Endothelial cell of umbilical vein (primary cell): ENCODE measurements around the gene TGIF1. TPM values are rescaled to one million over a fixed set of nuclear protein-coding genes. Genes with fewer than 3 reads are reported as not detected.

ENCODE experiments used
- BruUV-seq: library from RNA; stranded (reverse); fragments of 400-500 nt; replicated peaks from 2 replicates; lab custom pipeline; 2021; lab: Mats Ljungman, UMichigan
- CTCF ChIA-PET: fragments of 300-600, 350-600 bp; sonication (Branson Sonifier 250); formaldehyde crosslinking; loops from one replicate; lab custom pipeline; 2021; ENCODE audit warnings: antibody characterized with exemption, inconsistent platforms; lab: Charles Lee
- POLR2A ChIA-PET: fragments of 300-600, 350-600 bp; sonication (Branson Sonifier 250); formaldehyde crosslinking; loops from one replicate; lab custom pipeline; 2021; ENCODE audit warnings: antibody characterized with exemption, inconsistent platforms; lab: Charles Lee
- DNase-seq: peaks from one replicate; pipeline ENCODE4 v3.0.0-alpha.2; 2011; ENCODE audit warnings: low read depth, low spot score
- FAIRE-seq: peaks from 2 replicates; lab custom pipeline; 2011; peaks lifted over from hg19 to GRCh38; lab: Jason Lieb, UNC
- H2AFZ ChIP-seq: 2 replicates; pipeline ENCODE4 v1.6.0; 2012; ENCODE audit warnings: low read depth, low read length, control low read depth, inconsistent platforms
- H3K27ac ChIP-seq: 2 replicates; pipeline ENCODE4 v1.5.1; 2011; ENCODE audit warnings: low read depth, mild to moderate bottlenecking, control low read depth, low read length, moderate library complexity; ENCODE audit not compliant: insufficient read depth
- H3K27me3 ChIP-seq, 2 experiments: 2 replicates each; pipeline versions ENCODE4 v1.6.0 to v1.6.1; 2011; ENCODE audit warnings: low read length in 2 of 2, mixed read lengths in 1 of 2; ENCODE audit not compliant: control insufficient read depth in 2 of 2, insufficient read depth in 2 of 2
- H3K36me3 ChIP-seq, 2 experiments: 2 replicates in 1 of 2; 3 replicates in 1 of 2; pipeline ENCODE4 v1.5.1; 2011; ENCODE audit warnings: low read length in 2 of 2, mild to moderate bottlenecking in 1 of 2, moderate library complexity in 1 of 2; ENCODE audit not compliant: control insufficient read depth in 2 of 2, insufficient read depth in 2 of 2; ENCODE audit errors: extremely low read depth in 1 of 2
- H3K4me1 ChIP-seq: 3 replicates; pipeline ENCODE4 v1.5.1; 2011; ENCODE audit warnings: mild to moderate bottlenecking, low read length; ENCODE audit not compliant: control insufficient read depth, insufficient read depth; ENCODE audit errors: extremely low read depth
- H3K4me2 ChIP-seq: 2 replicates; pipeline ENCODE4 v1.6.1; 2011; ENCODE audit warnings: low read length, control low read depth, mixed read lengths; ENCODE audit not compliant: insufficient read depth
- H3K4me3 ChIP-seq, 3 experiments: fragments of 200-600 bp in 1 of 3; sonication (generic), shearing (Covaris generic) in 1 of 3; replicated peaks in 1 of 3; 2 replicates each; pipeline ENCODE4 v1.5.1; 2011 to 2016; ENCODE audit warnings: control low read depth in 3 of 3, low read length in 3 of 3, mild to moderate bottlenecking in 2 of 3, inconsistent platforms in 1 of 3, low read depth in 1 of 3, moderate library complexity in 1 of 3; ENCODE audit not compliant: insufficient read depth in 1 of 3
- H3K79me2 ChIP-seq: 2 replicates; pipeline ENCODE4 v1.6.0; 2012; ENCODE audit warnings: low read length, inconsistent platforms; ENCODE audit not compliant: control insufficient read depth, insufficient read depth
- H3K9ac ChIP-seq: replicated peaks from 2 replicates; pipeline ENCODE3; 2011; ENCODE audit warnings: low read length, control low read depth; ENCODE audit not compliant: insufficient read depth; ENCODE audit errors: extremely low read depth
- H3K9me1 ChIP-seq: replicated peaks from 3 replicates; pipeline ENCODE4 v1.6.0; 2011; ENCODE audit warnings: mild to moderate bottlenecking, low read length; ENCODE audit not compliant: control insufficient read depth, insufficient read depth; ENCODE audit errors: extremely low read depth
- H3K9me3 ChIP-seq: replicated peaks from 2 replicates; pipeline ENCODE4 v1.5.1; 2012; ENCODE audit warnings: low read length, inconsistent platforms; ENCODE audit not compliant: control insufficient read depth, insufficient read depth
- H4K20me1 ChIP-seq: replicated peaks from 2 replicates; pipeline ENCODE3; 2011; ENCODE audit warnings: mild to moderate bottlenecking, low read length; ENCODE audit not compliant: control insufficient read depth, insufficient read depth; ENCODE audit errors: extremely low read depth
- EZH2 ChIP-seq: IDR thresholded peaks from 2 replicates; pipeline ENCODE4 v1.6.1; 2012; ENCODE audit warnings: borderline replicate concordance, low read depth, mild to moderate bottlenecking, moderate library complexity, low read length, inconsistent platforms; ENCODE audit not compliant: severe bottlenecking
- JUN ChIP-seq: IDR thresholded peaks from 2 replicates; pipeline ENCODE4 v1.6.1; 2011; ENCODE audit warnings: borderline replicate concordance, low read depth; ENCODE audit not compliant: insufficient read length, insufficient read depth
- MYC ChIP-seq: IDR thresholded peaks from one replicate; pipeline ENCODE4 v1.6.1; 2011; ENCODE audit warnings: mild to moderate bottlenecking, low read depth, low read length
- POLR2AphosphoS5 ChIP-seq: IDR thresholded peaks from 2 replicates; pipeline ENCODE4 v1.6.1; 2012; ENCODE audit warnings: low read depth, mild to moderate bottlenecking, control low read depth, low read length, moderate library complexity; ENCODE audit not compliant: insufficient read depth
- dilution Hi-C: fragments of 300-500 bp; cut with MboI; formaldehyde crosslinking; loops from one replicate; pipeline ENCODE4 v1.15.0; 2019; ENCODE audit warnings: low sequenced_read_pairs; ENCODE audit not compliant: extremely low pct_ligation_motif_present
- intact Hi-C: fragments of 100-400 bp; cut with micrococcal nuclease; formaldehyde crosslinking; loops from one replicate; pipeline ENCODE4 v1.10.0; 2022
- polyA plus RNA-seq, 4 experiments: library from polyadenylated mRNA; depleted of rRNA in 3 of 4; stranded (reverse) in 3 of 4; unstranded in 1 of 4; fragments of >200 nt; gene quantifications; 2 replicates each; pipeline versions ENCODE4 v1.2.1 to v1.2.3, GENCODE V29; 2011 to 2012; ENCODE audit warnings: missing spikeins in 1 of 4
- total RNA-seq: library from RNA; stranded (reverse); gene quantifications from 2 replicates; pipeline ENCODE4 v1.2.3, GENCODE V29; 2021
- TF ChIP-seq, protein P1 (sequence below): IDR thresholded peaks from 2 replicates; pipeline ENCODE4 v1.6.1; 2011; ENCODE audit not compliant: insufficient read depth, insufficient read length
- TF ChIP-seq, protein P2 (sequence below), 2 donors: IDR thresholded peaks; 1 replicate in 1 of 2; 2 replicates in 1 of 2; pipeline ENCODE4 v1.5.1; 2011; ENCODE audit warnings: low read length in 2 of 2, mild to moderate bottlenecking in 2 of 2, moderate library complexity in 2 of 2, control low read depth in 1 of 2, inconsistent platforms in 1 of 2, low read depth in 1 of 2; ENCODE audit not compliant: insufficient read depth in 1 of 2; ENCODE audit errors: extremely low read depth in 1 of 2

TGIF1 gene
- total and polyA plus RNA-seq, 2 donors (not counting 3 experiments of a cell fraction or from before 2014, with no cell fraction given) = 75.6 to 96.6 TPM

DNA sequence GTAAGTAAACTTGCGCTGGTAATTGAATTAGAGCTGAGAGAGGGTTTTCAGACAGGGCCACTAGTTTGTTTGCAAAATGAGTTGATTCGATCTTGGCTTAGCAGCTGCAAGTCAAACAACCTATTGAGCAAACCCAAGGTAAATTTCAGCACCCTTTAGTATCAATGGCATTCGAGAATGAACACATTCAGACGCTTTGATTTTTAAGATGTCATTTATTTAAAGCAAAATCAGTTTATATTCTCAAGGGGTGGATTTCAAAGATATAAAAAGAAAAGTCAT lies 44.2 kb downstream of the TGIF1 start:
- TF ChIP-seq, protein P1, sequence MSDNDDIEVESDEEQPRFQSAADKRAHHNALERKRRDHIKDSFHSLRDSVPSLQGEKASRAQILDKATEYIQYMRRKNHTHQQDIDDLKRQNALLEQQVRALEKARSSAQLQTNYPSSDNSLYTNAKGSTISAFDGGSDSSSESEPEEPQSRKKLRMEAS = no peak
- TF ChIP-seq EZH2 (no peak), POLR2AphosphoS5 (no peak), JUN (no peak), MYC (no peak)
- TF ChIP-seq, protein P2, sequence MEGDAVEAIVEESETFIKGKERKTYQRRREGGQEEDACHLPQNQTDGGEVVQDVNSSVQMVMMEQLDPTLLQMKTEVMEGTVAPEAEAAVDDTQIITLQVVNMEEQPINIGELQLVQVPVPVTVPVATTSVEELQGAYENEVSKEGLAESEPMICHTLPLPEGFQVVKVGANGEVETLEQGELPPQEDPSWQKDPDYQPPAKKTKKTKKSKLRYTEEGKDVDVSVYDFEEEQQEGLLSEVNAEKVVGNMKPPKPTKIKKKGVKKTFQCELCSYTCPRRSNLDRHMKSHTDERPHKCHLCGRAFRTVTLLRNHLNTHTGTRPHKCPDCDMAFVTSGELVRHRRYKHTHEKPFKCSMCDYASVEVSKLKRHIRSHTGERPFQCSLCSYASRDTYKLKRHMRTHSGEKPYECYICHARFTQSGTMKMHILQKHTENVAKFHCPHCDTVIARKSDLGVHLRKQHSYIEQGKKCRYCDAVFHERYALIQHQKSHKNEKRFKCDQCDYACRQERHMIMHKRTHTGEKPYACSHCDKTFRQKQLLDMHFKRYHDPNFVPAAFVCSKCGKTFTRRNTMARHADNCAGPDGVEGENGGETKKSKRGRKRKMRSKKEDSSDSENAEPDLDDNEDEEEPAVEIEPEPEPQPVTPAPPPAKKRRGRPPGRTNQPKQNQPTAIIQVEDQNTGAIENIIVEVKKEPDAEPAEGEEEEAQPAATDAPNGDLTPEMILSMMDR (IDR thresholded peaks at IDR 0.05; ENCODE audit: extremely low read depth in 1 of 2, insufficient read depth in 1 of 2, low read depth in 1 of 2, low read length in 2 of 2) = no peak
- dilution Hi-C loops = no loop called here
- no peaks in the 10 kb centered on the region for H3K4me1 ChIP-seq
- H3K27me3 ChIP-seq = peaks cover 0 to 2% of the 10 kb centered on the region in 2 experiments
- FAIRE-seq (no peak), DNase-seq (no peak)
- no peak overlapping the region for H2AFZ ChIP-seq
- H3K9me1 ChIP-seq = no peaks in the 10 kb centered on the region
- ChIA-PET CTCF (interaction anchor here (1.1 to 3.1 kb wide), 5 partner anchors 12 to 172 kb away, joined by 3 to 8 read pairs (median 5); partner anchors contain the start of gene TGIF1), POLR2A (no interaction called here)
- no peaks in the 10 kb centered on the region for H3K79me2 ChIP-seq
- no TSS peak for BruUV-seq
- no peaks in the 10 kb centered on the region for H4K20me1 ChIP-seq
- H3K4me2 ChIP-seq = no peak overlapping the region
- no peak overlapping the region for H3K9ac ChIP-seq
- H3K4me3 ChIP-seq = no peak overlapping the region
- H3K27ac ChIP-seq = no peak overlapping the region
- intact Hi-C loops = no loop called here
- H3K9me3 ChIP-seq = no peaks in the 10 kb centered on the region
- no peaks in the 10 kb centered on the region for H3K36me3 ChIP-seq
